Fibroblast of lung (primary cell): ENCODE data around the gene BRCA2.

Experiments
- EZH2 ChIP-seq: IDR thresholded peaks from 2 replicates; pipeline ENCODE4 v1.5.1; 2012; ENCODE audit warnings: low read length, control low read depth, mild to moderate bottlenecking; ENCODE audit errors: missing control alignments
- TF ChIP-seq, protein P1 (sequence below), 2 donors: IDR thresholded peaks in 1 of 2; conservative IDR thresholded peaks in 1 of 2; 1 replicate in 1 of 2; 2 replicates in 1 of 2; pipeline ENCODE4 v1.5.1; 2011 to 2012; ENCODE audit warnings: low read length in 2 of 2, control low read depth in 1 of 2, inconsistent platforms in 1 of 2, low read depth in 1 of 2, mild to moderate bottlenecking in 1 of 2

DNA sequence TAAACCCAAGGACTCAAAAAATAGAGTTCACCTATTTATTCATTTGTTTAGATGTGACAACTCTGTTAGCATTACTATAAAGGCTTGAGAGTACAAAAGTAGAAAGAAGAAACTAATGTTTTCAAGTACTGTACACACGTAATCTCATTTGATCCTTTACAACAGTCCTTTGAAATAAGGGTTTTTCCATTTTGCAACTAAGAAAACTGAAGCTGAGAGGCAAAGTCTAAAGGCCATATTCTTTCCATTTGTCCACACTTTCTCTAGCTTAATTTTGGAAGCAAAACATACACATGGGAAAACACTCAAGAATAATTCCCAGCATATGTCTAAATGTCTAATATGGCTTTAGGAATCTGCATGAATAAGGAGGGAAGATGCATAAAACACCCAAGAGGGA lies 34.2 kb upstream of the BRCA2 start:
- TF ChIP-seq, protein P1, sequence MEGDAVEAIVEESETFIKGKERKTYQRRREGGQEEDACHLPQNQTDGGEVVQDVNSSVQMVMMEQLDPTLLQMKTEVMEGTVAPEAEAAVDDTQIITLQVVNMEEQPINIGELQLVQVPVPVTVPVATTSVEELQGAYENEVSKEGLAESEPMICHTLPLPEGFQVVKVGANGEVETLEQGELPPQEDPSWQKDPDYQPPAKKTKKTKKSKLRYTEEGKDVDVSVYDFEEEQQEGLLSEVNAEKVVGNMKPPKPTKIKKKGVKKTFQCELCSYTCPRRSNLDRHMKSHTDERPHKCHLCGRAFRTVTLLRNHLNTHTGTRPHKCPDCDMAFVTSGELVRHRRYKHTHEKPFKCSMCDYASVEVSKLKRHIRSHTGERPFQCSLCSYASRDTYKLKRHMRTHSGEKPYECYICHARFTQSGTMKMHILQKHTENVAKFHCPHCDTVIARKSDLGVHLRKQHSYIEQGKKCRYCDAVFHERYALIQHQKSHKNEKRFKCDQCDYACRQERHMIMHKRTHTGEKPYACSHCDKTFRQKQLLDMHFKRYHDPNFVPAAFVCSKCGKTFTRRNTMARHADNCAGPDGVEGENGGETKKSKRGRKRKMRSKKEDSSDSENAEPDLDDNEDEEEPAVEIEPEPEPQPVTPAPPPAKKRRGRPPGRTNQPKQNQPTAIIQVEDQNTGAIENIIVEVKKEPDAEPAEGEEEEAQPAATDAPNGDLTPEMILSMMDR (conservative IDR thresholded peaks at IDR 0.05 in 1 of 2, IDR thresholded peaks at IDR 0.05 in 1 of 2; ENCODE audit: low read depth in 1 of 2, low read length in 2 of 2): no peak
- TF ChIP-seq EZH2: no peak
